ENCODE results near the gene IFITM2.

DNA sequence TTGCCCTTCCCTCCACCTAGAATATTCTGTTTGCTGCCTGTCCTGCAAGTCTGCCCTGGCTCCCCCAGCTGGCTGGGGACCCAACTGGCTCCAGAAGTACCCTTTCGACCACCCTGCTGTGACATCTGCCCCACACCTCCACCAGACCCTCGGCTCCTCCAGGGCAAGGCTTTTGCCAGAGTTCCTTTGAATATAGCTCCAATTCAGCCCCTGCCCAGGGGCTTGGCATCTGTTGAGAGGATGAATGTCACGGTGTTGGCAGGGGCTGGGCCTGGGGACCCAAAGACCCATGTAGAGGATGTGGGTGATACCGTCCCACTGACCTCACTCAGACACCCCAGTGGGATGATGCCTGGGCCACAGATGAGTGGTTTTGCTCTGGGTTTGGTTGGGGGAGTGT is 25.4 kb upstream of the IFITM2 start:
- TF ChIP-seq, protein P1, sequence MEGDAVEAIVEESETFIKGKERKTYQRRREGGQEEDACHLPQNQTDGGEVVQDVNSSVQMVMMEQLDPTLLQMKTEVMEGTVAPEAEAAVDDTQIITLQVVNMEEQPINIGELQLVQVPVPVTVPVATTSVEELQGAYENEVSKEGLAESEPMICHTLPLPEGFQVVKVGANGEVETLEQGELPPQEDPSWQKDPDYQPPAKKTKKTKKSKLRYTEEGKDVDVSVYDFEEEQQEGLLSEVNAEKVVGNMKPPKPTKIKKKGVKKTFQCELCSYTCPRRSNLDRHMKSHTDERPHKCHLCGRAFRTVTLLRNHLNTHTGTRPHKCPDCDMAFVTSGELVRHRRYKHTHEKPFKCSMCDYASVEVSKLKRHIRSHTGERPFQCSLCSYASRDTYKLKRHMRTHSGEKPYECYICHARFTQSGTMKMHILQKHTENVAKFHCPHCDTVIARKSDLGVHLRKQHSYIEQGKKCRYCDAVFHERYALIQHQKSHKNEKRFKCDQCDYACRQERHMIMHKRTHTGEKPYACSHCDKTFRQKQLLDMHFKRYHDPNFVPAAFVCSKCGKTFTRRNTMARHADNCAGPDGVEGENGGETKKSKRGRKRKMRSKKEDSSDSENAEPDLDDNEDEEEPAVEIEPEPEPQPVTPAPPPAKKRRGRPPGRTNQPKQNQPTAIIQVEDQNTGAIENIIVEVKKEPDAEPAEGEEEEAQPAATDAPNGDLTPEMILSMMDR (tag by site-specific recombination; IDR thresholded peaks at IDR 0.05), result no peak
- TF ChIP-seq GLI4 (tag by site-specific recombination; IDR thresholded peaks at IDR 0.05) (no peak), ZNF585B (tag by site-specific recombination; IDR thresholded peaks at IDR 0.05) (no peak), ZNF777 (tag by site-specific recombination; IDR thresholded peaks at IDR 0.05; ENCODE audit: borderline replicate concordance) (no peak), ZNF416 (tag by site-specific recombination; IDR thresholded peaks at IDR 0.05) (no peak), ZBTB17 (tag by site-specific recombination; IDR thresholded peaks at IDR 0.05) (no peak), ZNF544 (tag by site-specific recombination; IDR thresholded peaks at IDR 0.05) (no peak), ZNF629 (tag by site-specific recombination; IDR thresholded peaks at IDR 0.05) (no peak), GLI2 (tag by site-specific recombination; IDR thresholded peaks at IDR 0.05; ENCODE audit: borderline replicate concordance, low read depth) (no peak), TCF7L2 (IDR thresholded peaks at IDR 0.05; ENCODE audit: borderline replicate concordance, low read depth, low read length) (no peak)
- TF ChIP-seq, protein P2, sequence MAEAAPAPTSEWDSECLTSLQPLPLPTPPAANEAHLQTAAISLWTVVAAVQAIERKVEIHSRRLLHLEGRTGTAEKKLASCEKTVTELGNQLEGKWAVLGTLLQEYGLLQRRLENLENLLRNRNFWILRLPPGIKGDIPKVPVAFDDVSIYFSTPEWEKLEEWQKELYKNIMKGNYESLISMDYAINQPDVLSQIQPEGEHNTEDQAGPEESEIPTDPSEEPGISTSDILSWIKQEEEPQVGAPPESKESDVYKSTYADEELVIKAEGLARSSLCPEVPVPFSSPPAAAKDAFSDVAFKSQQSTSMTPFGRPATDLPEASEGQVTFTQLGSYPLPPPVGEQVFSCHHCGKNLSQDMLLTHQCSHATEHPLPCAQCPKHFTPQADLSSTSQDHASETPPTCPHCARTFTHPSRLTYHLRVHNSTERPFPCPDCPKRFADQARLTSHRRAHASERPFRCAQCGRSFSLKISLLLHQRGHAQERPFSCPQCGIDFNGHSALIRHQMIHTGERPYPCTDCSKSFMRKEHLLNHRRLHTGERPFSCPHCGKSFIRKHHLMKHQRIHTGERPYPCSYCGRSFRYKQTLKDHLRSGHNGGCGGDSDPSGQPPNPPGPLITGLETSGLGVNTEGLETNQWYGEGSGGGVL (tag by site-specific recombination; IDR thresholded peaks at IDR 0.05), result no peak
- TF ChIP-seq, protein P3, sequence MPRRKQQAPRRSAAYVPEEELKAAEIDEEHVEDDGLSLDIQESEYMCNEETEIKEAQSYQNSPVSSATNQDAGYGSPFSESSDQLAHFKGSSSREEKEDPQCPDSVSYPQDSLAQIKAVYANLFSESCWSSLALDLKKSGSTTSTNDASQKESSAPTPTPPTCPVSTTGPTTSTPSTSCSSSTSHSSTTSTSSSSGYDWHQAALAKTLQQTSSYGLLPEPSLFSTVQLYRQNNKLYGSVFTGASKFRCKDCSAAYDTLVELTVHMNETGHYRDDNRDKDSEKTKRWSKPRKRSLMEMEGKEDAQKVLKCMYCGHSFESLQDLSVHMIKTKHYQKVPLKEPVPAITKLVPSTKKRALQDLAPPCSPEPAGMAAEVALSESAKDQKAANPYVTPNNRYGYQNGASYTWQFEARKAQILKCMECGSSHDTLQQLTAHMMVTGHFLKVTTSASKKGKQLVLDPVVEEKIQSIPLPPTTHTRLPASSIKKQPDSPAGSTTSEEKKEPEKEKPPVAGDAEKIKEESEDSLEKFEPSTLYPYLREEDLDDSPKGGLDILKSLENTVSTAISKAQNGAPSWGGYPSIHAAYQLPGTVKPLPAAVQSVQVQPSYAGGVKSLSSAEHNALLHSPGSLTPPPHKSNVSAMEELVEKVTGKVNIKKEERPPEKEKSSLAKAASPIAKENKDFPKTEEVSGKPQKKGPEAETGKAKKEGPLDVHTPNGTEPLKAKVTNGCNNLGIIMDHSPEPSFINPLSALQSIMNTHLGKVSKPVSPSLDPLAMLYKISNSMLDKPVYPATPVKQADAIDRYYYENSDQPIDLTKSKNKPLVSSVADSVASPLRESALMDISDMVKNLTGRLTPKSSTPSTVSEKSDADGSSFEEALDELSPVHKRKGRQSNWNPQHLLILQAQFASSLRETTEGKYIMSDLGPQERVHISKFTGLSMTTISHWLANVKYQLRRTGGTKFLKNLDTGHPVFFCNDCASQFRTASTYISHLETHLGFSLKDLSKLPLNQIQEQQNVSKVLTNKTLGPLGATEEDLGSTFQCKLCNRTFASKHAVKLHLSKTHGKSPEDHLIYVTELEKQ (tag by site-specific recombination; IDR thresholded peaks at IDR 0.05; ENCODE audit: borderline replicate concordance), result no peak
- TF ChIP-seq, protein P4, sequence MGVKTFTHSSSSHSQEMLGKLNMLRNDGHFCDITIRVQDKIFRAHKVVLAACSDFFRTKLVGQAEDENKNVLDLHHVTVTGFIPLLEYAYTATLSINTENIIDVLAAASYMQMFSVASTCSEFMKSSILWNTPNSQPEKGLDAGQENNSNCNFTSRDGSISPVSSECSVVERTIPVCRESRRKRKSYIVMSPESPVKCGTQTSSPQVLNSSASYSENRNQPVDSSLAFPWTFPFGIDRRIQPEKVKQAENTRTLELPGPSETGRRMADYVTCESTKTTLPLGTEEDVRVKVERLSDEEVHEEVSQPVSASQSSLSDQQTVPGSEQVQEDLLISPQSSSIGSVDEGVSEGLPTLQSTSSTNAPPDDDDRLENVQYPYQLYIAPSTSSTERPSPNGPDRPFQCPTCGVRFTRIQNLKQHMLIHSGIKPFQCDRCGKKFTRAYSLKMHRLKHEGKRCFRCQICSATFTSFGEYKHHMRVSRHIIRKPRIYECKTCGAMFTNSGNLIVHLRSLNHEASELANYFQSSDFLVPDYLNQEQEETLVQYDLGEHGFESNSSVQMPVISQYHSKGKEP (tag by site-specific recombination; IDR thresholded peaks at IDR 0.05), result no peak
